SK-N-SH (cell line): Measurements from ENCODE around the gene AGAP1. TPM values are rescaled to one million over a fixed set of nuclear protein-coding genes. Genes with fewer than 3 reads are reported as not detected.

ENCODE experiments used
- CTCF ChIA-PET: fragments of 300-600, 350-600 bp; formaldehyde crosslinking; extraction: SDS; loops from one replicate; lab custom pipeline; 2021; lab: Yijun Ruan, JAX
- POLR2A ChIA-PET: fragments of 350-600 bp; sonication (Branson Sonifier 250); formaldehyde crosslinking; extraction: SDS; loops from one replicate; lab custom pipeline; 2020; ENCODE audit warnings: antibody characterized with exemption, inconsistent platforms; lab: Yijun Ruan, JAX
- DNase-seq: peaks from one replicate; pipeline ENCODE4 v3.0.0; 2012
- H2AFZ ChIP-seq: fragments of 200-600 bp; sonication (generic); 2 replicates; pipeline ENCODE4 v1.8.1; 2016; ENCODE audit warnings: antibody characterized with exemption, mild to moderate bottlenecking, low read depth
- H3F3A ChIP-seq: fragments of 200-600 bp; sonication (generic); replicated peaks from 2 replicates; pipeline ENCODE3; 2016; ENCODE audit warnings: antibody characterized with exemption, mild to moderate bottlenecking; ENCODE audit not compliant: insufficient read depth
- H3K27ac ChIP-seq, 2 experiments: fragments of 200-500 bp in 1 of 2; fragments of 200-600 bp in 1 of 2; sonication (Bioruptor generic) in 1 of 2; sonication (generic), shearing (Covaris generic) in 1 of 2; 2 replicates each; pipeline versions ENCODE4 v1.5.1 to v1.6.1; 2014 to 2016; ENCODE audit warnings: low read depth in 2 of 2, inconsistent platforms in 1 of 2, low read length in 1 of 2, mild to moderate bottlenecking in 1 of 2, mixed read lengths in 1 of 2
- H3K27me3 ChIP-seq: fragments of 200-600 bp; sonication (generic), shearing (Covaris generic); 2 replicates; pipeline ENCODE4 v1.6.1; 2016; ENCODE audit warnings: mixed run types; ENCODE audit not compliant: insufficient read depth
- H3K36me3 ChIP-seq, 2 experiments: fragments of 200-500 bp in 1 of 2; fragments of 200-600 bp in 1 of 2; sonication (Bioruptor generic) in 1 of 2; sonication (generic) in 1 of 2; replicated peaks in 1 of 2; 2 replicates each; pipeline versions ENCODE3 to v1.5.1; 2014 to 2016; ENCODE audit warnings: low read length in 1 of 2, mild to moderate bottlenecking in 1 of 2; ENCODE audit not compliant: insufficient read depth in 2 of 2, control insufficient read depth in 1 of 2
- H3K4me1 ChIP-seq, 2 experiments: fragments of 200-500 bp in 1 of 2; fragments of 200-600 bp in 1 of 2; sonication (Bioruptor generic) in 1 of 2; sonication (generic), shearing (Covaris generic) in 1 of 2; 2 replicates each; pipeline versions ENCODE4 v1.5.1 to v1.6.1; 2014 to 2016; ENCODE audit warnings: low read depth in 1 of 2, low read length in 1 of 2, mixed run types in 1 of 2; ENCODE audit not compliant: insufficient read depth in 2 of 2, control insufficient read depth in 1 of 2
- H3K4me2 ChIP-seq: fragments of 200-600 bp; sonication (generic), shearing (Covaris generic); 2 replicates; pipeline ENCODE4 v1.6.1; 2017; ENCODE audit warnings: mixed run types
- H3K4me3 ChIP-seq, 2 experiments: fragments of 200-500 bp in 1 of 2; fragments of 200-600 bp in 1 of 2; sonication (Bioruptor generic) in 1 of 2; sonication (generic), shearing (Covaris generic) in 1 of 2; 2 replicates each; pipeline versions ENCODE4 v1.5.1 to v1.8.1; 2014 to 2016; ENCODE audit warnings: low read depth in 2 of 2, inconsistent platforms in 1 of 2, low read length in 1 of 2, mild to moderate bottlenecking in 1 of 2, mixed read lengths in 1 of 2, moderate library complexity in 1 of 2
- H3K79me2 ChIP-seq: fragments of 200-600 bp; sonication (generic); 2 replicates; pipeline ENCODE4 v1.8.1; 2017; ENCODE audit warnings: mild to moderate bottlenecking; ENCODE audit not compliant: insufficient read depth
- H3K9ac ChIP-seq: fragments of 200-600 bp; sonication (generic); 2 replicates; pipeline ENCODE4 v1.6.1; 2017; ENCODE audit warnings: mixed run types
- H3K9me2 ChIP-seq: fragments of 200-600 bp; sonication (generic); 2 replicates; pipeline ENCODE4 v1.6.1; 2017; ENCODE audit warnings: mixed run types
- H3K9me3 ChIP-seq: fragments of 200-600 bp; sonication (generic); 2 replicates; pipeline ENCODE4 v1.6.1; 2017; ENCODE audit warnings: mixed run types, mild to moderate bottlenecking, moderate library complexity
- H4K20me1 ChIP-seq: fragments of 200-600 bp; sonication (generic); 2 replicates; pipeline ENCODE4 v1.6.1; 2017; ENCODE audit warnings: mild to moderate bottlenecking, mixed run types; ENCODE audit not compliant: insufficient read depth
- CHD2 ChIP-seq: fragments of 150-350 bp; IDR thresholded peaks from 2 replicates; pipeline ENCODE4 v1.6.1; 2018; ENCODE audit warnings: low read length; ENCODE audit not compliant: partially characterized antibody
- ELF1 ChIP-seq: IDR thresholded peaks from 2 replicates; pipeline ENCODE4 v1.4.0; 2012
- EP300 ChIP-seq, 2 experiments: IDR thresholded peaks; 2 replicates each; pipeline versions ENCODE4 v1.4.0 to v1.6.1; 2012; ENCODE audit warnings: borderline replicate concordance in 1 of 2, low read depth in 1 of 2, low read length in 1 of 2
- EZH2phosphoT487 ChIP-seq: fragments of 200-600 bp; sonication (generic); IDR thresholded peaks from 2 replicates; pipeline ENCODE4 v1.6.1; 2017; ENCODE audit warnings: low read depth, mixed run types, mild to moderate bottlenecking, antibody characterized with exemption, moderate library complexity, borderline replicate concordance
- MAX ChIP-seq: IDR thresholded peaks from 2 replicates; pipeline ENCODE4 v1.4.0; 2012; ENCODE audit warnings: low read depth
- MEF2A ChIP-seq: IDR thresholded peaks from 2 replicates; pipeline ENCODE4 v1.4.0; 2012; ENCODE audit warnings: low read depth, borderline replicate concordance
- NRF1 ChIP-seq: IDR thresholded peaks from 2 replicates; pipeline ENCODE4 v1.6.1; 2012; ENCODE audit warnings: low read depth, mild to moderate bottlenecking, low read length
- PBX3 ChIP-seq: IDR thresholded peaks from 2 replicates; pipeline ENCODE4; 2012
- POLR2AphosphoS5 ChIP-seq: IDR thresholded peaks from 2 replicates; pipeline ENCODE4 v1.6.1; 2012; ENCODE audit warnings: low read depth, low read length
- RAD21 ChIP-seq: IDR thresholded peaks from 2 replicates; pipeline ENCODE4 v1.6.1; 2012; ENCODE audit warnings: mild to moderate bottlenecking, low read length
- RCOR1 ChIP-seq: fragments of 150-350 bp; IDR thresholded peaks from 2 replicates; pipeline ENCODE4 v1.6.1; 2017; ENCODE audit warnings: antibody characterized with exemption, low read length
- REST ChIP-seq: IDR thresholded peaks from 2 replicates; pipeline ENCODE4 v1.6.1; 2012; ENCODE audit warnings: mild to moderate bottlenecking, low read depth, low read length, moderate library complexity
- RFX5 ChIP-seq: IDR thresholded peaks from 2 replicates; pipeline ENCODE4 v1.6.1; 2012; ENCODE audit warnings: mild to moderate bottlenecking, improper control_type of control experiment, low read length
- TAF1 ChIP-seq: IDR thresholded peaks from 2 replicates; pipeline ENCODE4 v1.6.1; 2012; ENCODE audit warnings: low read depth, mild to moderate bottlenecking, low read length, moderate library complexity, borderline replicate concordance
- TCF12 ChIP-seq: IDR thresholded peaks from 2 replicates; pipeline ENCODE4 v1.4.0; 2012
- TEAD4 ChIP-seq: IDR thresholded peaks from 2 replicates; pipeline ENCODE4 v1.4.0; 2012; ENCODE audit warnings: mild to moderate bottlenecking, borderline replicate concordance; ENCODE audit not compliant: insufficient read depth
- WGBS: methylation state at CpG from one replicate; pipeline ENCODE4 v1.1.6; 2017; ENCODE audit warnings: low lambda C conversion rate; 5-methylcytosine and 5-hydroxymethylcytosine counted together
- polyA plus RNA-seq, 3 experiments: library from polyadenylated mRNA; depleted of rRNA; stranded (reverse); fragments of >200 nt; gene quantifications; 2 replicates each; pipeline ENCODE4 v1.2.3, GENCODE V29; 2012
- TF ChIP-seq, protein P1 (sequence below): fragments of 200-600 bp; sonication (generic); IDR thresholded peaks from 2 replicates; pipeline ENCODE4 v1.6.1; 2017; ENCODE audit warnings: antibody characterized with exemption, mild to moderate bottlenecking, moderate library complexity
- TF ChIP-seq, protein P2 (sequence below): fragments of 150-350 bp; IDR thresholded peaks from 2 replicates; pipeline ENCODE4 v1.6.1; 2017; ENCODE audit warnings: antibody characterized with exemption, low read length, low read depth, borderline replicate concordance

The AGAP1 gene
- polyA plus RNA-seq, 1 of the 3 experiments (the other 2 are of a cell fraction), result 8.8 TPM

DNA sequence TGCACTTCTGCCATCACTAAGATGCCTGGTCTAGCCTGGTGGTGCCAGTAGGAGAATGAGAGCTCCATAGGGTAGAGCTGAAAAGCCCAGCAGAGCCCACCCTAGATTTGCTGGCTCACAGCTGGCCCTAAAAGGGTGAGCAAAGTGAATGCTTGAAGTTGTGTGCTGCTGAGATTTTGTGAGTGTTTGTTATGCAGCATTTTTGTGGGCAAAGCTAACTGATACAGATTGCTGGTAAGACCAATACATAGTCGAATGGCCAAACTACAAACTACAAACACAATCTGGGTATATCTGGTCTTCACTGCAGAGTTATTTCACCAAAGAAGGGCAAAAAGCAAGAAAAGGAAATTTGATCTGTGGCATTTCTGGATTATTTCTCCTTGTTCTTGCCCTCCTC lies 7.1 kb upstream of the AGAP1 start:
- H3K27me3 ChIP-seq, result no peaks in the 10 kb centered on the region; the same call in 1 of the 2 replicates
- no peak for DNase-seq
- no peak overlapping the region for H3K4me3 ChIP-seq
- no peaks in the 10 kb centered on the region for H3F3A ChIP-seq
- no peak overlapping the region for H3K27ac ChIP-seq
- H3K9ac ChIP-seq, result no peak overlapping the region
- H3K79me2 ChIP-seq, result no peaks in the 10 kb centered on the region
- no peaks in the 10 kb centered on the region for H3K4me1 ChIP-seq
- ChIA-PET POLR2A (no interaction called here), CTCF (interaction anchor here (1.2 to 1.4 kb wide), 2 partner anchors 11 to 279 kb away, joined by 3 to 4 read pairs; no protein-coding TSS in a partner anchor)
- WGBS, result 0% methylated on average over 1 of the region's 1 CpG
- no peaks in the 10 kb centered on the region for H3K36me3 ChIP-seq
- H4K20me1 ChIP-seq, result no peaks in the 10 kb centered on the region
- H3K4me2 ChIP-seq, result no peak overlapping the region
- no peaks in the 10 kb centered on the region for H3K9me3 ChIP-seq
- no peak overlapping the region for H2AFZ ChIP-seq
- H3K9me2 ChIP-seq, result no peaks in the 10 kb centered on the region
- TF ChIP-seq RCOR1, result no peak
- TF ChIP-seq REST, result no peak
- no peak for TF ChIP-seq RFX5
- no peak for TF ChIP-seq ELF1
- TF ChIP-seq, protein P1, sequence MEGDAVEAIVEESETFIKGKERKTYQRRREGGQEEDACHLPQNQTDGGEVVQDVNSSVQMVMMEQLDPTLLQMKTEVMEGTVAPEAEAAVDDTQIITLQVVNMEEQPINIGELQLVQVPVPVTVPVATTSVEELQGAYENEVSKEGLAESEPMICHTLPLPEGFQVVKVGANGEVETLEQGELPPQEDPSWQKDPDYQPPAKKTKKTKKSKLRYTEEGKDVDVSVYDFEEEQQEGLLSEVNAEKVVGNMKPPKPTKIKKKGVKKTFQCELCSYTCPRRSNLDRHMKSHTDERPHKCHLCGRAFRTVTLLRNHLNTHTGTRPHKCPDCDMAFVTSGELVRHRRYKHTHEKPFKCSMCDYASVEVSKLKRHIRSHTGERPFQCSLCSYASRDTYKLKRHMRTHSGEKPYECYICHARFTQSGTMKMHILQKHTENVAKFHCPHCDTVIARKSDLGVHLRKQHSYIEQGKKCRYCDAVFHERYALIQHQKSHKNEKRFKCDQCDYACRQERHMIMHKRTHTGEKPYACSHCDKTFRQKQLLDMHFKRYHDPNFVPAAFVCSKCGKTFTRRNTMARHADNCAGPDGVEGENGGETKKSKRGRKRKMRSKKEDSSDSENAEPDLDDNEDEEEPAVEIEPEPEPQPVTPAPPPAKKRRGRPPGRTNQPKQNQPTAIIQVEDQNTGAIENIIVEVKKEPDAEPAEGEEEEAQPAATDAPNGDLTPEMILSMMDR, result no peak
- TF ChIP-seq, protein P2, sequence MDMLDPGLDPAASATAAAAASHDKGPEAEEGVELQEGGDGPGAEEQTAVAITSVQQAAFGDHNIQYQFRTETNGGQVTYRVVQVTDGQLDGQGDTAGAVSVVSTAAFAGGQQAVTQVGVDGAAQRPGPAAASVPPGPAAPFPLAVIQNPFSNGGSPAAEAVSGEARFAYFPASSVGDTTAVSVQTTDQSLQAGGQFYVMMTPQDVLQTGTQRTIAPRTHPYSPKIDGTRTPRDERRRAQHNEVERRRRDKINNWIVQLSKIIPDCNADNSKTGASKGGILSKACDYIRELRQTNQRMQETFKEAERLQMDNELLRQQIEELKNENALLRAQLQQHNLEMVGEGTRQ, result no peak
- TF ChIP-seq MEF2A, result no peak
- no peak for TF ChIP-seq RAD21
- no peak for TF ChIP-seq POLR2AphosphoS5
- TF ChIP-seq PBX3, result no peak
- no peak for TF ChIP-seq MAX
- no peak for TF ChIP-seq TAF1
- TF ChIP-seq TEAD4, result no peak
- TF ChIP-seq TCF12, result no peak
- no peak for TF ChIP-seq EP300 (IDR thresholded peaks at IDR 0.05; ENCODE audit: borderline replicate concordance in 1 of 2, low read depth in 1 of 2, low read length in 1 of 2)
- TF ChIP-seq CHD2, result no peak
- TF ChIP-seq NRF1, result no peak
- TF ChIP-seq EZH2phosphoT487, result no peak
- TF ChIP-seq, all 33 proteins: peak for 0
